Measurements from ENCODE around the gene HOXD13.

DNA sequence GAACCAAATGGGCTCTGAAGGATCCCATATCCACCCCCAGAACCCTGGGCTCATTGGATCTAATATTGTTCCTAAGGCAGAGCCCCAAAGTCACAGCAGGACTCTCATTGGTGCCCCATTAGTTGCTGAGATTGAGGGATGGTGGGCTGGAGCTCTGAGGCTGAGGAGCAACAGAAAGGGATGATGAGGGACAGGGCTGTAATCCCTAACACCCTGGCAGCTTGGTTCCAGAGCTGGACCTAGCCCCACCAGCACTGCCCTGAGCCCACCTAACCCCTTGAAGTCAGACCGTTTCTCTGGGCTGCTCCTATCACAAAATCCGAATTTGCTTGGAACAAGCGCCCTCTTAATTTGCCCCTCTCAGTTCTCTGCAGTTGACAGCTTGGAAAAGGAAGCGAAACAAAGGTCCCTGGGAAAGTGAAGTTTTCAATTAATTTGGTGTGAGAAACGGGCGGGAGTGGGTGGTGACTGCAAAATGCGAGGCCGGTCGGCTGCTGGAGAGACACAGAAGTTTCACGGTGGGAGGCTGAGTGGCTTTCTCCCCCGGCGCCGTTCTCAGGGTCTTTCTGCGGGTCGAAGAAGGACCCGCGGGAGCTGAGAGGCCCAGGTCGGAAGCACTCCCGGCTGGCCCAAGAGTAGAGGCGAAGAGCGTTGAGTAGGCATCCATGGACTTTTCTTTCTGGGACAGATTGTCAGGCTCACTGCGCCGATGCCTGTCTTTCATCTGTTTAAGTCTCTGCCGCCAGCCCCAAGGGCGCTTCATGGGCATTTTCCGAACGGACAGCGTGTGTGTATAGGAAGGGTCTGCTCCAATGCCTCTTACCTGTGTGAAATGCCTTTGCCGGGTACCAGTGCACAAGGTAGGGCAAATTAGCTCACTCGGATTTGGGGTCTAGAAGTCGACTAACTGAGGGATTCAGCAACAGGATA, 927 bp upstream of the HOXD13 start:
- TF ChIP-seq CBX8 (IDR thresholded peaks at IDR 0.05; ENCODE audit: borderline replicate concordance, low read depth, low read length) (peak; percentile 59; the same call in 1 of the 2 replicates), EZH2 (IDR thresholded peaks at IDR 0.05; ENCODE audit: low read depth, low read length, severe bottlenecking) (peak; percentile 99), TAF1 (IDR thresholded peaks at IDR 0.05; ENCODE audit: low read depth, low read length) (no peak)

Data from H1 (cell line).